Stimulated activated CD4-positive, alpha-beta T cell treated with anti-CD3 and anti-CD28 coated beads, Interleukin-12 subunit alpha, Interleukin-12 subunit beta, amount 100 ng/mL, for 24 hours (primary cell): ENCODE measurements around the gene IL32.

ENCODE experiments used
- DNase-seq, 2 experiments: peaks; one replicate each; pipeline ENCODE4 v3.0.0-alpha.2; 2020; ENCODE audit warnings: low read depth in 2 of 2

IL32 gene

DNA sequence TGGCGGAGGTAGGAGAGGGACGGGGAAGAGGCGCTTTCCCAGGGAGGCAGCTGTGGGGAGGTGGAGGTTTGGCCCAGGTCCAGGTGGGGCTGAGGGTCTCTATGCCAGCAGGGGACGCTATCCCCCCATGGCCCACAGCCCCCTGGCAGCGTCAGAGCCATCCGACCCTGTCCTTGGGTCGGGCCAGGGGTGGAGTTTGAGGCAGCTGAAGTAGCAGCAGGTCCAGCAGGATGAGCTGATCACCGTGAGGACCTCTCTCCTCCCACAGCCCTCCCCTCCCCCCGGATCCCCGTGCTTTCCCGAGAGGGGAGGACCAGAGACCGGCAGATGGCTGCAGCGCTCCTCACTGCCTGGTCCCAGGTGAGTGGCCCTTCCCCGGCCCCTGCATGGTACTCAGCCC is 50.1 kb downstream of the IL32 start:
- no peak for DNase-seq

- no peak for DNase-seq
Measured at GRCh38 chr16:3118204-3118790, 52.9 kb downstream of the IL32 start.

DNA sequence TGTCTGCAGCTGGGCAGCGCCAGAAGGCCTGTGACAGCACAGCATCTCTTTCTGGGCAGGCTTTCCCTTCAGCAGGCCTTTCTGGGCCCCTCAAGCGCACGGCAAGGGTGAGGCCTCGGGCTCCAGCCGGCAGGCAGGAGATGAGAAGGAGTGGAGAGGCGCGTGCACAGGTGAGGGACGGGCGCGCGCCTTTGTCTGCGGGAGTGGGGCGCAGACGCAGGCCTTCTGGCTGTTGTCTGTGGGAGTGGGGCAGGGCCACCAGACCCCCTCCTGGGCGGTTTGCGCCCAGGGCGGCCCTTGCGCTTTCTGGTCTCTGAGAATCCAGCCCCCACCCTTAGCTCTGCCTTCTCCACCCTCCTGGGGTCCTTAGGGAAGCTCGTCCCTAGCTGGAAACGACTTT is 53.4 kb downstream of the IL32 start:
- DNase-seq = no peak
